ENCODE measurements around the gene METTL6.
"Not testable (repeated sequence)": the region's sequence is repeated elsewhere in the genome, so short reads cannot be mapped to it uniquely, and the experiment has no call there.

Gene METTL6

GRCh38 chr3:15401936-15402335 is 25.4 kb downstream of the METTL6 start:
- DNase-seq: no peak

GRCh38 chr3:15399970-15400369 is 27.4 kb downstream of the METTL6 start:
- no peak for DNase-seq

- DNase-seq: not testable (repeated sequence)
Measured at GRCh38 chr3:15398731-15399133, 28.6 kb downstream of the METTL6 start.

GRCh38 chr3:15393252-15393651 is 34.1 kb downstream of the METTL6 start:
- DNase-seq: not testable (repeated sequence)

GRCh38 chr3:15391007-15391406 is 36.3 kb downstream of the METTL6 start:
- DNase-seq: no peak

GRCh38 chr3:15390460-15390859 is 36.9 kb downstream of the METTL6 start:
- no peak for DNase-seq

GRCh38 chr3:15388335-15388734 is 39.0 kb downstream of the METTL6 start:
- DNase-seq: not testable (repeated sequence)

GRCh38 chr3:15387735-15388134 is 39.6 kb downstream of the METTL6 start:
- DNase-seq: no peak

- no peak for DNase-seq
Measured at GRCh38 chr3:15387171-15387581, 40.2 kb downstream of the METTL6 start.

GRCh38 chr3:15386654-15386955 is 40.7 kb downstream of the METTL6 start:
- DNase-seq: not testable (repeated sequence)

GRCh38 chr3:15385901-15386653 is 41.3 kb downstream of the METTL6 start:
- DNase-seq: no peak

GRCh38 chr3:15385238-15385695 is 42.1 kb downstream of the METTL6 start:
- DNase-seq: not testable (repeated sequence)

GRCh38 chr3:15384510-15385237 is 42.7 kb downstream of the METTL6 start:
- DNase-seq: no peak

- DNase-seq: no peak
Measured at GRCh38 chr3:15382405-15382923, 44.9 kb downstream of the METTL6 start.

GRCh38 chr3:15380980-15381890 is 46.1 kb downstream of the METTL6 start:
- no peak for DNase-seq

- DNase-seq: peak; percentile 94
Measured at GRCh38 chr3:15377961-15378791, 49.2 kb downstream of the METTL6 start.

- DNase-seq: no peak
Measured at GRCh38 chr3:15375461-15376000, 51.8 kb downstream of the METTL6 start.

GRCh38 chr3:15372918-15373317 is 54.4 kb downstream of the METTL6 start:
- no peak for DNase-seq

GRCh38 chr3:15368561-15369135 is 58.7 kb downstream of the METTL6 start:
- no peak for DNase-seq

- DNase-seq: no peak
Measured at GRCh38 chr3:15367059-15367458, 60.3 kb downstream of the METTL6 start.

GRCh38 chr3:15364078-15364477 is 63.3 kb downstream of the METTL6 start:
- not testable (repeated sequence) for DNase-seq

Data from activated T-cell treated with anti-CD3 and anti-CD28 coated beads for 4 hours (primary cell).